Inflammatory macrophage treated with lipopolysaccharide for 1 hour (primary cell): ENCODE measurements around the gene MTHFD1L.
"Not testable (repeated sequence)": the region's sequence is repeated elsewhere in the genome, so short reads cannot be mapped to it uniquely, and the experiment has no call there.

ENCODE experiments used
- DNase-seq, 2 donors: peaks; one replicate each; pipeline ENCODE4 v3.0.0-alpha.2; 2020 to 2022

Gene MTHFD1L

DNA sequence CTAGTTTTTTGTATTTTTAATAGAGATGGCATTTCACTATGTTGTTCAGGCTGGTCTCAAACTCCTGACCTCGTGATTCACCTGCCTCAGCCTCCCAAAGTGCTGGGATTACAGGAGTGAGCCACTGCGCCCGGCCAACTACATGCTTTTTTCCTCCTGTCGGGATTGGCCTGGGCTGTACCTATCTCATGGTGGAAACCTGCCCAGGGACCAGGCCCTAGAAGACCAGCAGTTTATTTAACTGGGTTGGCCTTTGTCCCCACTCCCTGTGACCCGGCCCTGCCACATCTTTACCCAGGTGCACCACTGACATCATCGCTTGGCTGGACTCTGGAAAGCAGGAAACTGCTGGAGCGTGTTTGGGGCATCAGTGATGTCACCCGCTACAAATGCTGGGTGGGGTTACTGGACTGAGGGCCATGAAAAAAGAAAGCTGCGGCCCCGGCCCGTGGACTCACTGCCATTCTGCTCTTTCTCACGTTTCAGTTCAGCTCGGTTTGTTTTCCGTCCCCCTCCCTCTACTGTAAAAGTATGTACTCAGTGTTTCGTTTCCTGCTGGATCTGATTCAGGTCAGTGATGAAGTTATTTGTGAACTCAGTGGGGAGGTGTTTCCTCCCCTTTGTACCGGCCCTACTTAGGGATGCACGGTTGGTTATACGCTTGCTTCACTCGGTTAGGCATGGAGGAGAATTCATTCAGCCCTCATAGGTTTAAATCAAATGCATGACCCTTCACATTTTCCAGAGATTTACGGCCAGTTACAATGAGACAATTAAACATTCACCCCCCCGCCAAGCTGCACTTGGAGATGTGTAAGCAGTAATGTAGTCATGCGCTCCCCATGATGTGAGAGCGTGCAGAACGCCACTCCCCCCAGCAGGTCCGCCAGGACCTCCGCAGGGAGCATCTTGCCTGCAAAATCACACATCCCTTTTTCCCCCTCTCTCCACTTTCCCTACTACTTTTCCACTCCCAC lies 179.3 kb downstream of the MTHFD1L start:
- DNase-seq, result no peak

DNA sequence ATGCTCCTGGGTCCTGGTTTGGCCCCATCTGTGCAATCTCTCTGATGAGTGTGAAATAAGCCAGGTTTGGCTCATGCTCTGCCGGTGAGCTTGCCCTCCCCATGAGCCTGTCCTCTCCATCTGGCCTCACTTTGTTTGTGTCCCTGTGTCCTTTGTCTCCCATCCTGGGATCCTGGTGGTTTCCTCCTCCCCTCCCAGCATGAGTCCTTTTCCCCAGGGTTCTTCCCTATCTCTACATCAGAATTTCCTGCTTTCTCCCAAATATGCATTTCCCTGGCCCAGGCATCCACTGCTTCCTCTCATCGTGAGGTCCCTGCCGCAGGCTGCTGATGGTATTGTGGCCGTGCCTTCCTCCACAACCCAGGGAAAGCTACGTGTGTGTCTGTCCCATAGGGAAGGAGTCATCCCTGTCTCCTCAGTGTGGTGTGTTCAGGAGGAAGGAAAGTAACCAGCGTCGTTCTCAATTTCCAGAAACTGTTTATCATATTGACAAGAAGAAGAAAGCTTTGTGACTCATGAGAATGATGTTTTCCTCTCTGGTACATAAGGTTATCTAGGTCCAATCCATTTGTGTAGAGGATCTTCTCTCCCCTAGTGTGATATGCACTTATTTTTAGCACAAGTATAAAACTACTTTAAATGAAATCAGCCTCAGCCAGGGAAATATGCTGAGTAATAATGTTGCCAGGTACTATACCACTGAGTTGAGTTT lies 180.2 kb downstream of the MTHFD1L start:
- DNase-seq, result not testable (repeated sequence)

DNA sequence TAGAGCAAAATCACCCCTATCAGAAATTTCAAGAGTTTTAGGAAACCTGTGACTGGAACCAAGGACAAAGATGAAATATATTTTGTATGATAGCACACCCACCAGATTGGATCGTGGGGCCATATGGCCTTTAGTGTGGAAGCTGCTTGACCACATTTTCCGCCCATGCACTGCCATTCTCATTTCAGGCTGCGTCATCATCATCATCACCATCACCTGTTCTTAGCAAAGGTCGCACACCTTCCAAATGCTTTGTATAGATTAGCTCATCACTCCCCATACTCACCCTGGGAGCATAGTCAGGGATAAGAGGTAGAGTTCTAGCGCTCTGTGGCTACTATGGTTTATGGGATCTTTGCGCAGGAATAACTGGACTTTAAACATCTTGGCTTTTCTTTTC lies 185.7 kb downstream of the MTHFD1L start:
- DNase-seq, result no peak

DNA sequence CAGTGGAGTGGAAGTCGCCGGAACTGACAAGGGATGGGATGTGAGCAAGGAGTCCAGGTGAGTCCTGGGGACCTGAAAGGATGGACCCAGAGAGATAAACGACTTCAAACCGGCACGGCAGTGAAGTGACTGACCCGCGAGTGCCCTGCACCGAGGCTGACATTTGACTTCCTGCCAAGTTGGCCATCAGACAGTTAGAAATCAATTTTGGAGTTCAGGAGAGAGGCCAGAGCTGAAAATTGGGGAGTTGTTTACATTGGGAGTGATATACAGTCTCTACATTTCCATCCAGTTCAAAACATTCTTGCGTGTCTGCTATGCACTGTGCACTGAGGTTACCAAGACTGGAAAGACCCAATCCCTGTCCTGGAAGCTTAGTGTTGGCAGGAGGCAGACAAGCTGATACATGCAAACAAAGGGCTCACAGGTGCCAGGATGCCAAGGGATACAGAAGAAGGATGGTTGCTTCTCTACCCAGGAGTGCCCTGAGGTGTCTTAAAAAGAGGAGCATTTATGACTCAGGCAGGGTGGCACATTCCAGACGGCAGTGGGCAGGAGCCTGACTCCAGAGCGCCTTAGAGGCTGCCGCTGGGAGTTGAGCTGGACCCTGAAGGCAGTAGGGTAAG lies 186.6 kb downstream of the MTHFD1L start:
- DNase-seq, result no peak

DNA sequence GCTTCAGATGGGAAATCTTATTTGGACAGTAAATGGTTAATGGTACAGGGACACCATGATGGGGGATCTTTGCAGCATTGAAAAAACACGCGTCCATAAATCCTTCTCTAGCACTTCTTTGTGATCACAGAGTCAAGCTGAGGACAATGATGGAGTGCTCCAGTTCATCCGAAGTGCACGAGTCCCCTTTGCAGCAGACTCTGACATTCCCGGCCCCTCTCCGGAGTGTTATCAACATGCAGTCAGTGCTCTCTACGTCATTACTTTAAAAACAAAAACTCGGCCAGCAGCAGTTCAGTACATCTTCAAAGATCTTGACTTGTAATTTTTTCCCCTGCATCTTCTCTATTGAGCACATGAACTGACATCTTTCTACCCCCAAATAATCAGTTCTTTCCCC lies 188.8 kb downstream of the MTHFD1L start:
- no peak for DNase-seq

DNA sequence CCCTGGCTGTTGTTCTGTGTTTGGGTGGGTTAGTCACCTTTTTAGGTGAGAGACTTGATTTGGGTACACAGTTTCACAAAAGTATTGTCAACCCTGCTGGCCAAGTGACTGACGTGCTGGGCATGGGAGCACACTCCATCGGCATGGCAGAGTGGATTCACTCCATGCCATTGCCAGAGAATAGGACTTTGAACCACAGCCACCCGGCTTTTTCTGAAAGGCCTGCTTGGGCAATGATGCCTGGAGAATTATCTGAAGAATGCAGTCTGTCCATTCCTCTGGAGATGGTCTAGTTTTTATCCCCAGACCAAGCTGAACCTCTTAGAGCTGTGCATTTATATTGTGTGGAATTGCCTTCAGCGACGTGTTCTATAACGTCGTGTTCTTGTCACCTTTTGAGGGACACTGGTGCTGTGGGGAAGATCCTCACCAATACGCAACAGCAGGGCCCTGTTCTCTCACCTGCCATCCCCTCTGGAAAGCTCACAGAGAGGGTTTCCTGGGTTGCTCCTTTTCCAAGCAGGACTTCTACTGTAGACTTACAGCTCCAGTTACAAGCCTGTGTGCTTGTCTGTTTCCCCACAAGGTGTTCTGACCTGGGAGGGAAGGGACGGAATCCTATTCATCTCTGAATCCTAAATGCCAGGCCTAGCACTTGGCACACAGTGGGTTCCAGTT lies 190.9 kb downstream of the MTHFD1L start:
- DNase-seq, result no peak

DNA sequence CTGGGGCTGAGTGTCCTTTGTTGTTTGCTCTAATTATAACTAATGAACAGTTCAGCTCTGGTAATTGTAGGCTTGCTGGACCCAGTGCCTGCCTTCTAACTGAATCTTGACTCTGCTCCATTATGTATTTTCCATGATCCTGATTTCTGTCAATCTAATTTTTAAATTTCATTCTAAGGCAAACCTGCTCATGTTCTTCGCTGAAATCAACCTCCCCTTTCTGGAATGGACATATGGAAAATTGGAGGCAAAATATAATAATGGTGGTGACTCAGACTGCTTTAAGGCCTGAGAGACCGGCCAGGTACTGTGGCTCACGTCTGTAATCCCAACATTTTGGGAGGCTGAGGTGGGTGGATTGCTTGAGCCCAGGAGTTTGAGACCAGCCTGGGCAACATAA lies 191.6 kb downstream of the MTHFD1L start:
- no peak for DNase-seq

DNA sequence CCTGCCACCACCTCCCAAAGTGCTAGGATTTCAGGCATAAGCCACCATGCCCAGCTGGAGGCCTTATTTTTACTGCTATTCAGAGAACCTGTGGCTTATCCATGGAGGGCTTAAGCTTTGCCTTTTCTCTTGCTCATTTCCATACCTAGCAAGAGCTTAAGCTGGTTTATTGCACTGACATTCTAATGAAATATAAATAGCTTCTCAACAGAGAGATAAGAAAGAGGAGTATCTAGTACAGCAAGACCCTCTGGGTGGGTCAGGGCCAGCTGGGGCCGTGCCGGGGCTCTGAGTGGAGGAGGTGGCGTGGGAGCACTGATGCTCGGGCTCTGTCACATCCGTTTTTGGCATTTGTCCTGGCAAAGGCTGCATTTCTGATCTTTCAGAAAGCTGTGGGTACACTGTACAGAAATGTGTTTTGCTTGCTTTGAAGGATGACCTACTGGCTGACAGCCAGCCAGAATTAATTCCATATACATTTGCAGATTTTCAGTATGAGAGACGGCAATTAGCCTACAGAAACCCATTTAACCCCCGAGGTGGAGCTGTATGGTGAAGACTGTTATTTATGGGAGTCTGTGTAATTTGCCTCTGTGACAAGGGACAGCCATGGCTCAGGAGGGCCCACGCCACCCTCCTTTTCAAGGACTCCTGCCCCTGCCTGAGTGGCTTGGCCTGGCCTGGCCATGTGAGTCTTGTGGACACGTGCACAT lies 192.7 kb downstream of the MTHFD1L start:
- no peak for DNase-seq

DNA sequence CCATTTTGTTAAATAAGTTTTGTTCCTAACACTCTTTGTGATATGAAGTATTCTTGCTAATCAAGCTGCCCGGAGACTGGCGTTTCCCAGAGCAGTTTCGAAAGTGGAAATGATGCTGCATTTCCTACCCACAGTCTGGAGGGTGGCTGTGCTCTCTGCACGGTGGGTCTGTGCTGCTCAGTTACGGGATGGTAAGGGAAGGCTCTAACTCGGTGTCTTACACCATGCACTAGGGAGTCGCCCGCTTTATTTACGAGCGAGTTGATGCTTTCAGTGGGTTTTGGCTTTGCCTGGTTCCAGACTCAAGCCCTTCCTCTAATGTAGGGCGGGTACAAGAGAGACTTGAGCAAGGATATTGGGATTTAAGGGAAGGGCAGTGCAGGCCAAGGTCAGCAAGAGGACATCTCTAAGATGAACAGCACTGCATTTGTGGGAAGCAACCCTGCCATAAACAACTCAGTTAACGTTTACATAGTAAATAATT lies 194.2 kb downstream of the MTHFD1L start:
- peak; percentile 8 to 32 for DNase-seq

DNA sequence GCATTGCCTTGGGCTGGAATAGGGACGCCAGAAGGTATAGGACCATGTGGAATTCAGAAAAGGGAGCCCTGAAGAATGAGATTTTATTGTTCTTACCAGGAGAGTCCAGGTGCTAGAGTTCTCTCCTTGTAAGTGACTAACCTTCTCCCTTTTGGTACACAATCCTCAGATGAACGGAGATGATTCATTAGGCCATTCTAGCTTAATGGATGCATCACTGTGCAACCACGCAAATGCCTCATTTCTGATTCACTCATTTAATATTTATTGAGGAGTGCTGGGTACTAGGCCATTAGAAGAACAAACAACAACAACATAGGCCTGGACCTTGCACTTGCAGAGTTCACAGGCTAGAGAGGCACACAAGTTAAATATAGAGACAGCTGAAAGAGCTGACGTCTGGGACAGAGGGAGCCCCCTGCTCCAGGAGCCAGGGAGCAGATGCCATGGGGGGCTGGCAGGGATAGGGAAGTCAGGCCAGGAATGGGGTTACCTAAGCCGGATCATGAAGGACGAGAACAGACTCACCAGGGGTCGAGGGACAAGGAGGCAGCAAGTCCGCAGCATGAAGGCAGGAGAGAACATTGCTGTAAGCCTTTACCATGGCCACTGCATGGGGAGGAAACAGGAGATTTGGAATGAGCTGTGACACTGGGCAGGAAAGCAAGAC lies 194.7 kb downstream of the MTHFD1L start:
- no peak for DNase-seq

DNA sequence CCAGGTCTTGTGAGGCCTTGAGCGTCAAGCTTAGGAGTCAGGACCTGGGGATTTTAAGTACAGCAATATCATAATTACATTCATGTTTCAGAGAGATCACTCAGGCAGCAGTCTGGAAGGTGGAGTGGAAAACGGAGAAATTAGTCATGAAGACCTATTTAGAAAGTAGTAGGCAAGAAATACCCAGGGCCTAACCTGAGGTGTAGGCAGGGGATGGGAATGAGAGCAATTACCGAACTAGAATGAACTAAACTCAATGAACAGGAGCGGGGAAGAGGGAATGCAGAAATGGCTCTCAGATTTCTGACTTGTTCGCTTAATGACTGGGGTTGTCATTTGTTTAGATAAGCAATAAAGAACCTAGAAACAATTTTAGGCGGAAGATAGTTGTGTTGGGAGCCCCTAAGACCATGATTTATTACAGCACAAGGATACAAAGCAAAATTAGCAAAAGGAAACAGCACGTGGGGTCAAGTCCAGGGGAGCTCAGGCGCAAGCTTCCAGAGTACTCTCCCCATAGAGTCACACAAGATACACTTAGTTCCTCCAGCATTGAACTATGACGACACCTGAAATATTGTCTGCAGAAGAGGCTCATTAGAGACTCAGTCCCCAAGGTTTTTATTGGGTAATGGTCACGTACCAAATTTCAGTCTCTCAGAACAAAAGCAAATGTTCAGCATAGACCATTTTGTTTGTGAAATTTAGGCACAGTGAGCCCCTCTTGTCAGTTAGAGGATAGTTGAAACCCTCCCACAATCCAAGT lies 195.4 kb downstream of the MTHFD1L start:
- DNase-seq, result no peak

DNA sequence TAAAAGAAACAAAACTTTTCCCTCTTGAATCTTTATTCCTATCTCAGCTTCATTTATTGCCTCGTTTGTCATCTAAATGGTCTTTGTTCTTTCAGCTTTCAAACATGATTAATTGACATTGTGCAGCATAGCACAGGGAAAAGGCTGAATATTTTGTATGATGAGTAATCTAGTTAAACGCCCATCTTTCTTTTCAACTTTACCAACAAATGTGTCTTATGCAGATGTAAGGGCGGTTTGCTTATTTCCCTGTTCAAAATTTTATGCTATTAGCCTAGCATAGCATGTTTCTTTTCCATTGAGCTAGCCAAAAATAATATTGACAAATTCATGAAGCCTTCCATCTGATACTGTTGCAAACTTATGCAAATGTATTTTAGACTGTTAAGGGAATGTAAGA lies 197.8 kb downstream of the MTHFD1L start:
- DNase-seq, result no peak

DNA sequence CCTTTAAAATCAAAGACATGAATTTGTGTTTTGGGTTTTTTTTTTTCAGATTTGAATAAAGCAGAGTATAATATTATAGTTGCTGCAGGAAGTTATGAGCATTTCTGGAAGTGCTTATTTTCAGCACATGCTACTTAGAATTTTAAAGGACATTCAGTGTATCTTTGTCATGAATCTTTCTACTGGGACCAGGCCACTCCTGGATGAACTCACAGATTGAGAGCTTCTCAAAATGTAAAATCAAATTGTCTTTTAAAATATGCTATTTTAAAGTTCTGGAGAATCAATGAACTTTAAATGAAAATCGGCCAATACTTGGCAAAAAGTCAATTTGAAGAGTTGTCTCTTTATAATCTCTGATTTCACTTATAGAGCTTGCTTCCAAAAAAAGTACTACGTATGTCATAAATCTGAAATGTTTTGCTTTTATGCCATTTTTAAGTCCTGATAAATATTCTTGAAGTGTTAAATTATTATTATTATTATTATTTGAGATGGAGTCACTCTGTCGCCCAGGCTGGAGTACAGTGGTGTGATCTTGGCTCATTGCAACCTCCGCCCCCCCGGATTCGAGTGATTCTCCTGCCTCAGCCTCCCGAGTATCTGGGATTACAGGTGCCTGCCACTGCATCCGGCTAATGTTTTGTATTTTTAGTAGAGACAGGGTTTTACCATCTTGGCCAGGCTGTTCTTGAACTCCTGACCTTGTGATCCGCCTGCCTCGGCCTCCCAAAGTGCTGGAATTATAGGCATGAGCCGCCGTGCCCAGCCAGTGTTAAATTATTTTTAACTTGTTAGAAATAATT lies 198.5 kb downstream of the MTHFD1L start:
- DNase-seq, result no peak

DNA sequence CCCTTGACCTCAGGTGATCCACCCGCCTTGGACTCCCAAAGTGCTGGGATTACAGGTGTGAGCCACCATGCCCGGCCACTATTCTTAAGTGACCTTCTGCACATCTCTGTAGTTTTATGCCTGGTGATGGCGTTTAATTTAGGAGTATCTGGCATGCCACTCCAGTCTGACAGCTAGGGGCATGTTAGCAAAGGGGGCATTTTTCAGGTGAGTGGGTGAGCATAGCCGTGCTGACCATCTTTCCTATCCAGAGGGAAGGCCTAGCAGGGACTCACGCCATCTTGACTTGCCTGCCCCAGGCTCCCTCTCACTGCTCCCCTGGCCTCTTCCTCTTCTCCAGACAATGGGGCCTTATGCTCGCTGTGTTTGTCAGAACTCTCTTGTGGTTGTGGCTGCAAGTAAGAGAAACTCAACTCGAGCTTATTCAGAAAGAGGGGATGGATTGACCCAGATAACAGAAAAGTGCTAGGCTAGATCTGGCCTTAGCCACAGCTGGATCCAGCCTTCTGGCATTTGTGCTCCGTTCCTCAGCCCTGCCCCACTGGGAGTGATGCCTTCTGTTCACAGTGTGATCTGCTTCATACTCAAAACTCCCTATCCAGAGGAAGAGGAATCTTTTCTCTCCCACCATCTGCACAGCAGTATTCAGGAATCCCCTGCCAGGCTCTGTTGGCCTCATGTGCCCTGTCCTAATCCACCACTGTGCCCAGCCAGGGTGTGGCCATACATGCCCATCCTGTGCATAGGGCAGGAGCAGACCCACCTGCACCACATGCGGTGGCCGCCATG lies 199.7 kb downstream of the MTHFD1L start:
- no peak for DNase-seq

DNA sequence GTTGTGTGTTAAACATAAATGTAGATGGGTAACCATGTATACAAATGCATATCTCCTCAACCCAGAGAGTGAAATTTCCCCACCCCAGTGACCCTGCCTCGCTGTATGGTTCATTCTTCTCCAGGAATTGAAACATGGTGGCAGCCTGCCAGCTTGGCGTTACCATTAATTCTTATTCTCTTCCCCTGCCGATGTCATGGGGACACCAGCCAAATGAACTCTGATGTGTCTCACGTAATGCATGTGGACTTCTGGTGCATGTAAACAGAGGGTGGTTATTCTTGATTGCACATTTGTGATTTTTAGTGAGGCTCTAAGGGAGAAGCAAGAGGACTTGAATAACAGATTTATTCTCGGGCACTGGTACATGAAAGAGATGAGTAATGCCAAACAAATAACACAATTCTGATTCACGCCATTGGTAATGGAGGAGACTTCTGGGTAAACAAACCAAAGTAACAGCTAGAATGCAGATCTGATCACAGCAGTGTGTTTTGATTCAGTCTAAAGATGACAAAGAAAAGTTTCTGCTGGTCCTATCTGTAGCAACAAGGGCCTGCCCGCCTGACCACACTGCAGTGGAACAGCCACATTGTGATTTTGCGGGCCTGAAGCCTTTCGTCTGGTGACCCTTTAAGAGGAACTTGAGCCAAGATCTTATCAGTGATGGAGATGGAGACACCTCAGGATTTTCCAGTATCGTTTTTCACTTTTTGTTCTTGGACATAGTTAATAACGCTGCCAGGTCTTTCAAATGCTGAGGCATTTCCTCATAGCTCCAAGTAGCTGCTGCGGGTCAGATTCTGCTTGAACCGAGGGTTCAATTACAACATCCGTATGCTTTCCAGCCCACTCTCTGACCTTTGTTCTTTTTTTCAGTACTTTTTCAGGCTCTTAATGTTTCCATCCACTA lies 202.4 kb downstream of the MTHFD1L start:
- DNase-seq, result no peak

DNA sequence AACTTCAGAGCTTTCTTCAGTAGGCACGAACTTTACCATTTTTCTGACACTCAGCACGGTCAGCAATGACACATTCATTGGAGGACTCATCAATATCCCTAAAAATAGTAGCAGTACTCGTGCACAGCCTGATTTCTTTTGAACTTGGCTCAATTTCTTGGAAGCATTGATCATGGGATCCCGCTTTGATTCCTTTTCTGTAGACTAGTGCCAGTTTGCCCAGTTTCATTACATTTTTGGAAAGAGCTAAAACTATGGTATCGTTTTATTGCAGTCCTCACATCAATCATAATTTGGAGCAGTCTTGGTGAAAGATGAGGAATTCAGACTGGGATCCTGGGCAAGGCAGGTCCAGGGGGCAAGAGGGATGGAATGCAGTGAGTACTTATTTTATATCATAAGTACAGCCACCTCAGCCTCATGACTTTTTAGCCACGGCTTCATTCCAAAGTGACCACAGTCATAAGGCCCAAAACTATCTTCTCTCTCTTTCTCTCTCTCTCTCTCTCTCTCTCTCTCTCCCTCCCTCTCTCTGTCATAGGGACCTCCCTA lies 203.3 kb downstream of the MTHFD1L start:
- no peak for DNase-seq

DNA sequence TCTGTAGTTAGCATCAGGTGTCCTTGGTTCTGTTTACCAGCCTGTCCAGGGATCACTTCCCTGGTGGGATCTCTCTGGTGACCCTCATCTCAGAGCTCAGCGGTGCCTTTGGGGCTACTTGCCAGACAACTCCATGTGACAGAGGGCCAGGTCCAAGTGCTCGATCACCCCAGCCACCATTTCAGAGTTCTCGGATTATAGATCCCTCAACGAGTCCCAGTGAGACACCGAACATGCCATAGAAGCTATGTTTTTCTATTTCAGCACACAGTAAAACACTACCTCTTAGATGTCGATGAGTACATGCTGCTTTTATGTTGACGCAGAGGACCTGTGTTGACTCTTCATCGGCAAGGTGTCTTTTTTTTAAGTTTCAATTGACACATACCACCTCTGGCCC lies 204.1 kb downstream of the MTHFD1L start:
- no peak for DNase-seq

DNA sequence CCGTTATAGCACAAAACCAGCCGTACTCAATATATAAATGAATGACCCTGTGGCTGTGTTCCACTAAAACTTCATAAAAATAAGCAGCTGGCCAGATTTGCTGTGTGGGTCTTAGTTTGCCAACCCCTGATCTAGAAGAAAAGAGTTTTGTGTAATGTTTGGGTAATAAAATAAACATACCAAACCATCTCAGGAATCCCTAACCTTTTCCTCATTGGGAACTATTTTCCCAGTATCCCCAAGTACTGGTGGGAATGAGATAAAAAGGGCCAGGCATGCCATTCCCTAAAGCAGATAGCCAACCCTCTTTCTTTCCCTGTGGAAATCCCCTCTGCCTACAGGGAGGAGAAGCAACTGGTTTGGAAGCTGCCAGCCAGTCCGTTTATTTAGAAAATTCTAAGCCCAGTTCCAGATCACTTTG lies 205.1 kb downstream of the MTHFD1L start:
- no peak for DNase-seq
